ENCODE results near the gene SLCO3A1. TPM values are rescaled to one million over a fixed set of nuclear protein-coding genes. Genes with fewer than 3 reads are reported as not detected.

Gene SLCO3A1
- polyA plus RNA-seq, 3 donors: 3.5 to 17.9 (median 10.3) TPM

DNA sequence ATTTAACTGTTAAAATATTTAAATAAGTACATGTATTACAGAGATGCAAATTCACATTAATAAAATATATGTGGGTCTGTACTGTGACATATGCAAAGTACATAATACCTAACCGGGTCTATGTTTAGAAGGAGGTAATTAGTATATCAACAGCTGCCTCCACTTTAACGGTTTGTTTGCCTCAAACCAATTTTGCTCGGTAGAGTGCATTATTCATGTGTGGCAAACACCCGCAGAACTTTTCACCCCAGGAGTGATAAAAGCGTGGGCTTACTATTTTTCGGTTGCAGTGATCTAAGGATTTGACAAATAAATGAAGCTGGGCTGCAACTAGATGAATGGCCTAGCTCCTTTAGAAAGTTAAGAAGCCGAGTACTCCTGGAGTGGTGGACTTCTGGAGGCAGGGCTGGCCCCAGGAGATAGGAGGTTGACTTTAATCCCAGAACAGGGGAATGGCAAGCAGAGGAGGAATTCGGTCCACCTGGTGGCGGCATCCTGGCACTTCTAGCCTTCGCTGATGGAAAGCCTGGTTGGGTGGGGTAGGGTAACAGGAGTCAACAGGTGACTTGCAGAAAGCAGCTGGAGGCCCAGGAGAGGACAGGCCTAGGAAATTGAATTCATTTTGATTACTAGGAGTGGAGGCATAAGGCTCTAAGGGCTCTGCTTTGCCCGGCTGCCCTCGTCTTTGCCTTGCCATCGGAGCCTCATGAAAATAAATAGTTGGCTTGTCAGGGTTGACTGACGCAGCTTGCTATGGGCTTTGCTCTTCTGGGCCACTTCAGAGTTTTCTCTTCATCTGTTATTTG is 2.4 kb downstream of the SLCO3A1 start:
- no peak overlapping the region for H3K27ac ChIP-seq (ENCODE audit: low read depth, low read length)
- 53 to 78% (median 75%) methylated on average over 14 of the region's 14 CpGs for WGBS, 3 donors

DNA sequence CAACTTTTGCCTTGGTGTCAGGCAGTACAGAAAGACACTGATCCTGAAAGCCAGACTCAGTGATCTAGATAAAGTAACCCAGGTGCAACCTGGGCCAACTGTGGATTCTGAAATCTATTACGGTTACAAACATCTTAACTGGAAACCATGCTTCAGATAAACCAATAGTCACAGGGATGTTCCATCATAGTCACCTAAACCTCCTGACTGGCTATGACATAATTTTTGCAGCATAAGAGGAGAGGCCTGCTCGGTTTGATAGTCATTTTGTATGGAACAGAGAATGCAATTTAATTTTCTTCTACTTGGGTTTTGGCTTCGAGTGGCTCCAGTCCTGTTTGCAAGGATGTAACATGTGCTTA is 3.7 kb downstream of the SLCO3A1 start:
- H3K27ac ChIP-seq (ENCODE audit: low read depth, low read length): no peak overlapping the region
- WGBS, 3 donors: 72 to 81% (median 74%) methylated on average over 3 of the region's 3 CpGs

DNA sequence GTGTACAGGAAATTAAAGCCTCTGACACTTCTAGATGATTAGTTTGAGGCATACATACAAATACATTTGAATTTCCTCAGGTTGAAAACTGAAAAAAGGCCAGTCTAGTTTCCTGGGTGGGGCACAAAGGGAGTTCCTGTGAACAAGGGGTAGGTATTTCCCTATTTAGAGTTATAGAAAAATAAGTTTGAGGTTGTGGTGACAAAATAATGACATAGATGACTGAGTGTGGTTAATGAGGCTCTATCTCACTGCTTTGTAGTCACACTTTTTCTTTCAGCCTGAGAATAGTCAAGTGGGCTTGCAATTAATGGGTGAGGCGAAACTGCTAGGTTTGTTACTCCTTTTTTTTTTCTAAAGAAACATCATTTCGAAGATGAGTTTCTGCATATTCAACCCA is 4.3 kb downstream of the SLCO3A1 start:
- 70 to 88% (median 80%) methylated on average over 2 of the region's 2 CpGs for WGBS, 3 donors
- H3K27ac ChIP-seq (ENCODE audit: low read depth, low read length): no peak overlapping the region

DNA sequence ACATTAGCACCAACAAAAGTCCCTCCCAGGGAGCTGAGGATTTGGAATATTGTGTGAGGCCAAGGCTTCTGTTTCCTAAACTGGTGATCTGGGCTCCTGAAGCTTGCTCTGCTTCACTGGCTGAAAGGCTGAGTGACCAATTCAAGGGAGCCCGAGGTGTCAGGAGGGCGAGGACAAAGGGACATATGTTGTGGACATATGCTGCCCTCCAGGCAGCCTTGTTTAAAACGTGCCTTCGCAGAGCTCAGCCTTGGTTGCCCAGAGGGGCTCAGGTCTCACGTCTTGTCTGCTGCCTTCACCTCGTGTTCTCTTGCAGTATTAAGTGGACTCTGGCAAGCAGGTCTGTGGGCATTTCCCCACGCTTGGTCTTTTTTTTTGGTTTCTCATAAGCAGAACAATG is 7.0 kb downstream of the SLCO3A1 start:
- no peak overlapping the region for H3K27ac ChIP-seq (ENCODE audit: low read depth, low read length)
- 82 to 89% (median 84%) methylated on average over 7 of the region's 7 CpGs for WGBS, 3 donors

DNA sequence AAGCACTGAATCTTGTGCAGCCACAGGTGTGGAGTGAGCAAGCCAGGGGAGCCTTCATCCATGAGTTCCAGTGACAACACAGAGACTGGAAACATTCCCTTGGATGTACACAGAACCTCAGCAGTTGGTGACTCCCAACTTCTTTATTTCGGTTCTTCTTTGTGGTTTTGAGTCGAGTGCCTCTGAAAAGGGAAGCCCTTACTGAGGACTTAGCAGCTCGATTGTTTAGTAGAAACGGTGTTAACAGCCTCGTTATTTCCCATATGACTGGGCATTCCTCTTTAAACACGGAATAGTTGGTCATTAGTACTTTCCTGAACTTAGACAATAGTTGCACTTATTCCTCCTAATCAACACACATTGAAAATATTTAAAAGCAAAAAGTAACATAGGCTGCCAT is 7.7 kb downstream of the SLCO3A1 start:
- WGBS, 3 donors: 49 to 60% (median 59%) methylated on average over 6 of the region's 6 CpGs
- H3K27ac ChIP-seq (ENCODE audit: low read depth, low read length): no peak overlapping the region

DNA sequence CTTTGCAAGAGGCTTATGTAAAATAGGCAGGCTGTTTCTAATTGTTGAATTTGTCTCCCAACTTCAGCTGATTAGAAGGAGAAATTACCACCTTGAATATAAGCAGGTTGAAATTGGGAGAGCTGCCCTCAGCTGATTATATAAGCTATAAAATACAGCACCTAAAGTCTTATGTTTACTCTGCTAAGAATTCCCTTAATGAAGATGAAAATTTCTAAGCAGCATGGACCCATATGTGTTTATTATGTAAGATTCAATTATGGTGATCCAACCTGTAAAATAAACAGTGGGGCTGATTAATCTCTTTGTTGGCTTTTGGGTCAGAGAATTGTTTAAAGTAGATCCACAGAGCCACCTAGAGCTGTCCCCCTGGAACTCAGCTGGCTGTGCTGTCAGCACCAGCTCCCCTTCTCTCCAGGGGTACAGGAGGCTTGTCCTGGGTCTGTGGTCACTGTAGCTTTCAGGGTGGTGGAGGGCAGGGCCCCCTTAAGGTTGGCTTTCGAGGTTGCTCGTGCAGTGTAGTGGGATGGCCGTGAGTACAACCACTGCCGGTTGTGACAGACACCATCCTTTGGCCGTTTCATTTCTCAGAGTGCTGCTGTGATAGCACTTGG is 9.5 kb downstream of the SLCO3A1 start:
- H3K27ac ChIP-seq (ENCODE audit: low read depth, low read length): no peak overlapping the region
- 61 to 73% (median 68%) methylated on average over 5 of the region's 5 CpGs for WGBS, 3 donors

DNA sequence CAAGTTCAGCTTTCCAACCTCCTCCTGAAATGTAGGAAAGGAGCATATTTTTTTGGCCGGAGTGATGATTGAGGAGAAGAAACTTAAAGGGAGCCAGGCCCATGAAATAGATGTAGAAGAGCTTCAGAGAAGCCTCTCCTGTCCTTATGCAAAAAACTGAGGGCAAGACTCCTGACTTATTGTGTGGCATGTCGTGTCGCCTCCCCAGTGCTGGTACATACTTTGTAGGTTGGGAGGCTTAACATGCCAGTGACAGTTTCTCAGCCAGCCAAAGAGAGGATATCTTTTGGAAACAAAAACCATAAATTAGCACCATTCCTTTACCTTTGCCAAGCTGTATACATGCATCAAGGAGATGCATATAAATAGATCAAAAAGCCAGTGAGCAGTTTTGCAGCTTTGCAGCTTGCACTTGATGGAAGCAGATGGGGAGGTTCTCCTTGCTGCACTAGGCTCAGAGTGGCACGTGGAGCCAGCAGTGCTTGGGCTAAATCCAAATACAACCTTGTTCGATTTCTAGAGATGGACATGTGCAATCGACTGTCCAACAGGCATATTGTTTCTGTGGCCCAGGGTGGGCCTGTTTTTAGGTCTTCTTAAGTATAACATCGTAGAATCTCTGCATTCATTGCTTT is 10.2 kb downstream of the SLCO3A1 start:
- no peak overlapping the region for H3K27ac ChIP-seq (ENCODE audit: low read depth, low read length)
- 65 to 89% (median 85%) methylated on average over 7 of the region's 7 CpGs for WGBS, 3 donors

DNA sequence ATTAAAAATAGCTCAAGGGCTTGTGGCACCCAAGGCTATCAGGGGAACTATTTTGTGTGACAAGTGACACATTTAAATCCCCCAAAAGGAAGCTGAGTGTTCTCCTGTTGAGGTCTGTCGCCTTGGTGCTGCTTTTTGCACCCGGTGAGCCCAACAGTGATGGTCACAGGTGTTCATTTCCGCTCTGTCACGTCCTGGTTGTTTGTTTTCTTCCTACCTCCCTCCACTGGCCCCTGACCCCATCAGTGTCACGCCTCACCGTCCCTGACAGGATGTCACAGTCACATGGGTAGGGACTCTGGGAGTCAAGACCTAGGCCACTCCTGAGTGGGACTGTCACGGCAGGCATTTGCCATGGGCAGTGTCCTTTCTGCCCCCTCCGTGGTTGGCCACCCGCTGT is 11.2 kb downstream of the SLCO3A1 start:
- 48 to 76% (median 71%) methylated on average over 9 of the region's 9 CpGs for WGBS, 3 donors
- H3K27ac ChIP-seq (ENCODE audit: low read depth, low read length): no peak overlapping the region

DNA sequence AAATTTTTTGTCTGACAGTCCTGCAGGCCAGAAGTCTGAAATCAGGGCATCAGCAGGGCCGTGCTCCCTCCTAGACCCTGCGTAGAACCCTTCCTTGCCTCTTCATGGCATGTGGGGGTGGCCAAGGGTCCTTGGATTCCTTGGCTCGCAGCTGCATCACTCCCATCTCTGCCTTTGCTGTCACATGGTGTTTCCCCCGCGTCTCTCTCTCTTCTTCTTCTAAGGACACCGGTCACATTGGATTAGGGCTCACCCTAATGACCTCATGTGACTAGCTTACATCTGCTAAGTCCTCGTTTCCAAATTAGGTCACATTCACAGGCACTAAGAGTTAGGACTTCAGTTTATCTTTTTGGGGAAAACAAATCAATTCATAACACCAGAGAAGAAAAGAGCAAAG is 12.0 kb downstream of the SLCO3A1 start:
- no peak overlapping the region for H3K27ac ChIP-seq (ENCODE audit: low read depth, low read length)
- WGBS, 3 donors: 62 to 78% (median 77%) methylated on average over 7 of the region's 7 CpGs

DNA sequence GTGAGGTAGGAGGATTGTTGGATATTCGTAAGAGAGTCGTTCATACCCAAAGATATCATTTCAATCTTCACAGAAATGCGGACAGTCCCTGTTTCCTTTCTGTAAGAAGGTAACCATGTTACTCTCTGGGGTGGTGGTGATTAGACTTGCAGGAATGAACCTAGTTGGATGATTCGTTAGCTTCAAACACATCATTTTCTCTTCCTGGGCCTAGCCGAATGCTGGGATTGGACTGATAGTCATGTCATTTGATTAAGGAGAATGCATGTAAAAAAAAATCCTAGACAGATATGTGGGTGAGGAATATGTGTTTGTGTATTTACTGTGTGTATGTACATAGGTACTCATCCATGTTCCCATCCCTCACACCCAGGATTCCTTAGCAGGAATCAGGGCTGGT is 12.4 kb downstream of the SLCO3A1 start:
- WGBS, 3 donors: 75 to 79% (median 76%) methylated on average over 5 of the region's 5 CpGs
- peak overlapping the region; percentile 6 for H3K27ac ChIP-seq (ENCODE audit: low read depth, low read length)

DNA sequence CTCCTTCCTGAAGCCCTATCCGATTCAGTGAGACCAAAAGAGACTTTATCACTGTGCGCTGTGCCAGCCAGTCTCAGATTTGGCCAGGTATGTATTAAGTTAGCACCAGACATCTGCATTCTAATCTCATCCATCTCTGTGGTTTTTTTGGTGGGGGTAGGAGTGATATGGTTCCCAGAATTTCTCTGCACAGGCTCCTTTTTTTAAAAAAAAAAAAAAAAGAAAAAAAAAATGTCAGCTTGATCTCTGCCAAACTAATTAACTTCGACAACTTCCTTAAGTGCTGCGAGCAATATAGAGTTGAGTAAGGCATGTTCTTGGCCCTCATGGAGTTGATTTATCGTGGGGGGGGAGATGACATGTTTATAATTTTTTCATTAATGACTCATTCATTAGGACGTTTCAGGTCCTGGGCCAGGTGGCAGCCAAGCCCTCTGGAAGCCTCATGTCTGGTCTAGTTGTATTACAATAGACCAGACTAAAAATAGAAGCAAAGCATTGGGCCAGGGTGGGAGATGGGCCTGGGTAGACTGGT is 12.9 kb downstream of the SLCO3A1 start:
- 29 to 43% (median 36%) methylated on average over 6 of the region's 6 CpGs for WGBS, 3 donors
- peak overlapping the region; percentile 59 for H3K27ac ChIP-seq (ENCODE audit: low read depth, low read length)

DNA sequence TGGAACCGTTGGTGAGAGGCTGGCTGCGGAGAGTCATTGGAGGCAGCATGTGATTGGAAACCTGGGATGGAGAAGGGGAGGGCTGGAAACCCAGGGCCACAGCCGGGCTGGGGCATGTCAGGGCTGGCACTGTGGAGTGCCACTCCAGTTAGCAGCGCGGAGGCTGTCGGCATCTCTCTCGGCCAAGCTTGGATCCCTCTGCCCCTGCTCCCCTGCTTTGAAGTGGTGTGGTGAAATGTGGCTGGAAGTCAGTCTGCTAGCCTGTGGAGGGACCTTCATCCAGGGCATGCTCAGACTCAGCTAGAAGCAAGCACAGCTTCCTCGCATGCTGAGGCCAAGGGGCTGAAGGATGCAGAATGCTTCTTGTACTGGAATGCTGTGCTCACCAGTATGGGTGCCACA is 13.5 kb downstream of the SLCO3A1 start:
- WGBS, 3 donors: 57 to 81% (median 72%) methylated on average over 7 to 8 of the region's 8 CpGs
- H3K27ac ChIP-seq (ENCODE audit: low read depth, low read length): peak overlapping the region; percentile 59

DNA sequence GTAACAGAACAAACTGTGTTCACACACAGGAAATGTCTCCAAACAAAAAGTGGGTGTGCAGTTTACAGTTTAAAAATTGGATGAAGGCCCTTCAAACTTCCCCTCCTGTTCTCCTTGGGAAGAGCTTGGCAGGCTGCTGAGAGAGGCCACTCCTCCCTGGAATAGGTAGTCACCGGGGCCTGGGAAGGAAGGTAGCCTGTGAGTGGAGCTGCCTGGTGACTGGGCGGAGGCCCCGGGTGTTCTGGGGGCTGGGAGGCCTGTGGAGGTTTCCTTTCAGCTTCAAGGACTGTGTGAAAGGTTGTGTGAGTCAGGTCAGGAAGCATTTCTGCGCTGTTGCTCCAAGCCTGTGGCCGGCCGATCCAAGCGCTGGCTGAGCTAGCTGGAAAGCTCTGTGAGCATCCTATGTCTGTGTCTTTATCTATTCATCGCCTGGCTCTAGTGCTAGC is 14.1 kb downstream of the SLCO3A1 start:
- WGBS, 3 donors: 14 to 52% (median 34%) methylated on average over 8 of the region's 8 CpGs
- H3K27ac ChIP-seq (ENCODE audit: low read depth, low read length): no peak overlapping the region

DNA sequence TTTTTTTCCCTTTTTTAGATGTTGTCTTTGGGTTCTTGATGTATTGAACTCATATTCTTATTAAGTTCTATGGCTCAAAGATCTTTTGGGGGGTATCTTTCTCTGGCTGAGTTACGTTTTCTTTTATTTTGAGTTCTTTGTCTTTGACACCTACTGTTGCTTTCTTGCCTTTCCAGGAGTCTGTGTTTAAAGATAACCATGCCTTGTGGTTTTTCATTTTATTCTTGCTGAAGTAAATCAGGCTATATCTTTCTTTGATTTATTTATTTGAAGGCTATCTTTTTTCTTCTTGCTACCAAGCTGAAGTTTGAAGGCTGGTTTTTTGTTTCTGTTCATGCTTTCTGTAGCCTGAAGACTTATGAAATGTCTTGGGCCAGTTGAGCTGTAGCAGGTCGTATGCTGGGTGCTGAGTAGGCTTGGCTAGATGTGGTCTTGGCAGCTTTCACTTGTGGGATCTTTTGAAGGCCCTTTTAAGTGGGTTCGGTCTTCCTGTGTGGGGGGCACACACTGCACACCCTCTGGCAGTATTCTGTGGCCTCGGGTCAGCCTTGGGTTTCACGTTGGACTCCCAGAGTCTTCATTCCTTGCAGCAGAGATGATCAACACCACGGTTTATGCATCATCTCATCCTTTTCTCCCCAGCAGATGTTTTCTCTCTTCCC is 17.5 kb downstream of the SLCO3A1 start:
- no peak overlapping the region for H3K27ac ChIP-seq (ENCODE audit: low read depth, low read length)
- WGBS, 3 donors: 70 to 81% (median 71%) methylated on average over 6 of the region's 6 CpGs

DNA sequence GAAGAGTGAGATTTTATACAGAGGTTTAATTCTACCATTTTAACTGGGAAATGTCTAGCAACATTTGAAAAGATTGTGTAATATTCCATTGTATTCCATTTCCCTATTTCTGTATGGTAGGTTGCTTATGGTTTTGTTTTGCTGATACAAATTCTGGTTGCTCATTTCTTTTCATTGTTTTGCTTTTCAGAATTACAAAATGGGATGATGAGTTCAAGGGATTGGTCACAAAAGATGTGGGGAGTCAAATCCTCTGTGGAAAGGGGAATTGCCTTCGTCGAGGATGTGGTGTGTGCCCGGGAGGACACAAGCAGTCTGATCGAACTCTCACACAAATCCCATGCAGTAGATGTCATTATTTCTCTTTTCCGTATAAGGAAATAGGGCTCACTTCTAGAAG is 18.3 kb downstream of the SLCO3A1 start:
- 80 to 86% (median 84%) methylated on average over 5 of the region's 5 CpGs for WGBS, 3 donors

DNA sequence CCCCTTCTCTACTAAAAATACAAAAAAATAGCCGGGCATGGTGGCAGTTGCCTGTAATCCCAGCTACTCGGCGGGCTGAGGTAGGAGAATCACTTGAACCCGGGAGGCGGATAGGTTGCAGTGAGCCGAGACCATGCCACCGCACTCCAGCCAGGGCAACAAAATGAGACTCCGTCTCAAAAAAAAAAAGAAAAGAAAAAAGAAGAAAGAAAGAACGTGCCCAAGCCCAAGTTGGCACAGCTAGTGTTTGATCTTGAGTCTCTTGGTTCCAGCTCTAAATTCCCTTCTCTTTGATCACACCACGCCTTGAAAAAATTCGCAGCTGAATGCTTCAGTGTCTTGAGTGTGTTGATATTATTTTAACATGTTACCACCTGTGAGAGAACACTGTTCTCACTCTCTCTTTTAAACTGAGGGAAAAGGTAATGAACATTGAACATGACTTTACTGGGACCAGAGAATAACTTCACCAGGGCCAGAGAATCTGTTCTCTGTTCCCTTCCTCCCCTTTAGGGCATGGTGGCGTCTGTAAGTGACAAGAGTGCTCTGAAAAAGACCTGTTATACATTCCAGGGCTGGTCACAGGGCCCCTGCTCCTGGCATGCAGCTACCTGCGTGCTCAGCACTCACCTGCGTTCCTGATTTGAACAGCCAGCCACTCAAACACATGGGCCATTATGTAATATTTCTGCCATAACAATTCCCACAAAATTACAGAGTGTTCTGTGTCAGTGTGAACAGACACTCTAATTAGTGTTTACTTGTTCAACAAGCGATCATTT is 19.0 kb downstream of the SLCO3A1 start:
- no peak overlapping the region for H3K27ac ChIP-seq (ENCODE audit: low read depth, low read length)
- 64 to 97% (median 87%) methylated on average over 15 of the region's 15 CpGs for WGBS, 3 donors

More for the DNA sequence above, 18.3 kb downstream of the SLCO3A1 start:
- H3K27ac ChIP-seq (ENCODE audit: low read depth, low read length): no peak overlapping the region

DNA sequence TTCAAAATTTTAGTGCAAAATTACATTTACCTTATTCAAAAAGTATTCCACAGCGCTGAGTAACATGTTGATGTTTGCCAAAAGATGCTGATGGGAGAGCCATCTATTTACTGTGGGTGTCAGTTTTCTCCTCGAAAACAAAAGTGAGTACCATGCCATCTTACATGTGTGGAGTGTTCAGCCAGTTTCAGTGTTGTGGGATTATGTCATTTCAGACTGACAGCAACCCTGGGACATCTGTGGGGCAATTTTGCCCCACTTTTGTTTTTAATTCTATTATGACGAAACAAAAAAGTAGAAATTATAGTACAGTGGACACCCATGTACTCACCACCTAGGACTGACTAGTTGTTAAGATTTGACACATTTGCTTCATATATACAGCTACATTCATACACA is 19.6 kb downstream of the SLCO3A1 start:
- no peak overlapping the region for H3K27ac ChIP-seq (ENCODE audit: low read depth, low read length)
- 57 to 59% (median 59%) methylated on average over 3 of the region's 3 CpGs for WGBS, 3 donors

DNA sequence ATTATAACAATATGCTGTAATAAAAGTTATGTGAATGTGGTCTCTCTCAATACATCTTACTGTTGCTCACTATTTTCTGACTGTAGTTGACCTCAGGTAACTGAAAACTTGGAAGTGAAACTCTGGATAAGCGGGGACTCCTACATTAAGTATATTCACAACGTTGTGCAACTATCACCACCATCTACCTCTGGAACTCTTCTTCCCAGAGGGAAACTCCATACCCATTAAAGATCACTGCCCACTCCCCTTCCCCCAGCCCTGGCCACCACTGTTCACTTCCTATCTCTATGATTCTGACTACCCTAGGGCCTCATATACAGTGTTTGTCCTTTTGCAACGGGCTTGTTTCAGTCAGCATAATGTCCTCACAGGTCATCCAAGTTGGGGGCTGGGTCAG is 20.7 kb downstream of the SLCO3A1 start:
- 74 to 83% (median 80%) methylated on average over 3 of the region's 3 CpGs for WGBS, 3 donors
- no peak overlapping the region for H3K27ac ChIP-seq (ENCODE audit: low read depth, low read length)

Data from adipose tissue (tissue), 3 donors.